RCC 7860 (cell line): Measurements from ENCODE around the gene NUP133.
"Not testable (repeated sequence)": the region's sequence is repeated elsewhere in the genome, so short reads cannot be mapped to it uniquely, and the experiment has no call there.

Experiments
- DNase-seq: peaks from one replicate; pipeline ENCODE4 v3.0.0-alpha.2; 2015; ENCODE audit warnings: low spot score
- FAIRE-seq: peaks from 2 replicates; lab custom pipeline; 2012; peaks lifted over from hg19 to GRCh38; lab: Jason Lieb, UNC

The NUP133 gene

GRCh38 chr1:229507951-229508822 is at the start of gene NUP133:
TSS of gene NUP133 (minus strand) at chr1:229508341. CDS start at chr1:229508249, 92 bp downstream.
- peak; percentile 88 for DNase-seq
- peak; percentile 77 for FAIRE-seq

- FAIRE-seq, result no peak
- DNase-seq, result no peak
Measured at GRCh38 chr1:229557200-229557850, 49.2 kb upstream of the NUP133 start.

- DNase-seq (no peak), FAIRE-seq (no peak)
Measured at GRCh38 chr1:229554886-229555621, 46.9 kb upstream of the NUP133 start.

GRCh38 chr1:229553621-229554130 is 45.5 kb upstream of the NUP133 start:
- DNase-seq, result no peak
- FAIRE-seq, result no peak

- FAIRE-seq (no peak), DNase-seq (no peak)
Measured at GRCh38 chr1:229552732-229553131, 44.6 kb upstream of the NUP133 start.

- FAIRE-seq (no peak), DNase-seq (no peak)
Measured at GRCh38 chr1:229550812-229551567, 42.8 kb upstream of the NUP133 start.

- FAIRE-seq, result no peak
Measured at GRCh38 chr1:229547542-229547941, 39.4 kb upstream of the NUP133 start.

GRCh38 chr1:229544587-229544986 is 36.4 kb upstream of the NUP133 start:
- DNase-seq (no peak), FAIRE-seq (no peak)

More at GRCh38 chr1:229547542-229547941, 39.4 kb upstream of the NUP133 start:
- DNase-seq, result no peak

- FAIRE-seq (no peak), DNase-seq (no peak)
Measured at GRCh38 chr1:229539863-229540506, 31.8 kb upstream of the NUP133 start.

GRCh38 chr1:229538945-229539344 is 30.8 kb upstream of the NUP133 start:
- DNase-seq (no peak), FAIRE-seq (no peak)

GRCh38 chr1:229537894-229538293 is 29.8 kb upstream of the NUP133 start:
- DNase-seq (no peak), FAIRE-seq (no peak)

- FAIRE-seq, result no peak
- DNase-seq, result no peak
Measured at GRCh38 chr1:229536982-229537381, 28.8 kb upstream of the NUP133 start.

GRCh38 chr1:229535230-229535629 is 27.1 kb upstream of the NUP133 start:
- no peak for FAIRE-seq
- no peak for DNase-seq

GRCh38 chr1:229531326-229531725 is 23.2 kb upstream of the NUP133 start:
- DNase-seq (no peak), FAIRE-seq (no peak)

- DNase-seq (no peak), FAIRE-seq (no peak)
Measured at GRCh38 chr1:229529639-229530038, 21.5 kb upstream of the NUP133 start.

- no peak for FAIRE-seq
Measured at GRCh38 chr1:229526695-229527094, 18.6 kb upstream of the NUP133 start.

GRCh38 chr1:229523052-229523451 is 14.9 kb upstream of the NUP133 start:
- FAIRE-seq (no peak), DNase-seq (no peak)

More at GRCh38 chr1:229526695-229527094, 18.6 kb upstream of the NUP133 start:
- DNase-seq, result no peak

GRCh38 chr1:229514578-229515275 is 6.6 kb upstream of the NUP133 start:
- FAIRE-seq, result peak; percentile 82
- peak; percentile 56 for DNase-seq

GRCh38 chr1:229511625-229512024 is 3.5 kb upstream of the NUP133 start:
- FAIRE-seq, result not testable (repeated sequence)

More at GRCh38 chr1:229511625-229512024, 3.5 kb upstream of the NUP133 start:
- not testable (repeated sequence) for DNase-seq
